Limb (tissue), 2 donors: ENCODE data around the gene ORMDL1.
"Not testable (repeated sequence)": the region's sequence is repeated elsewhere in the genome, so short reads cannot be mapped to it uniquely, and the experiment has no call there.

Experiments
- DNase-seq, 2 donors: peaks; one replicate each; pipeline ENCODE4 v3.0.0-alpha.2; 2016; ENCODE audit errors: extremely low spot score in 2 of 2

ORMDL1 gene

GRCh38 chr2:189772212-189772611 lies 11.9 kb downstream of the ORMDL1 start:
- DNase-seq: no peak

GRCh38 chr2:189770590-189771322 lies 13.4 kb downstream of the ORMDL1 start:
- DNase-seq: no peak

GRCh38 chr2:189763908-189764661 lies 20.1 kb downstream of the ORMDL1 start:
- DNase-seq: no peak

- peak; percentile 94 for DNase-seq
These were observed 21.4 kb downstream of the ORMDL1 start, which contains the start of gene OSGEPL1 for GRCh38 chr2:189762551-189763298. TSS of gene OSGEPL1 (minus strand) at chr2:189762792. CDS start at chr2:189761640, 1,152 bp downstream.

- no peak for DNase-seq
These were observed 21.9 kb downstream of the ORMDL1 start for GRCh38 chr2:189762229-189762550.

GRCh38 chr2:189760154-189760553 lies 24.0 kb downstream of the ORMDL1 start:
- DNase-seq: not testable (repeated sequence)

- no peak for DNase-seq
These were observed 27.7 kb downstream of the ORMDL1 start for GRCh38 chr2:189756311-189756952.

GRCh38 chr2:189751080-189751658 lies 33.0 kb downstream of the ORMDL1 start:
- DNase-seq: peak in 1 of 2 donors; percentile 22

GRCh38 chr2:189729430-189729829 lies 54.7 kb downstream of the ORMDL1 start:
- DNase-seq: no peak

GRCh38 chr2:189726849-189727248 lies 57.3 kb downstream of the ORMDL1 start:
- no peak for DNase-seq

- DNase-seq: no peak
These were observed 57.9 kb downstream of the ORMDL1 start for GRCh38 chr2:189726271-189726670.

- DNase-seq: no peak
These were observed 60.9 kb downstream of the ORMDL1 start for GRCh38 chr2:189723192-189723591.
